Gastrocnemius medialis (tissue), 4 donors: ENCODE results near the gene ODC1. TPM values are rescaled to one million over a fixed set of nuclear protein-coding genes. Genes with fewer than 3 reads are reported as not detected.
"Not testable (repeated sequence)": the region's sequence is repeated elsewhere in the genome, so short reads cannot be mapped to it uniquely, and the experiment has no call there.

Experiments
- ATAC-seq, 2 donors: fragments of 150-250 bp; one replicate each; pipeline ENCODE4 v1.9.1; 2016
- DNase-seq, 2 donors: peaks; one replicate each; pipeline ENCODE4 v3.0.0-alpha.2; 2019
- H3K27ac ChIP-seq, 4 donors: fragments of 200-600 bp; sonication (generic); 1 replicate in 1 of 4; 2 replicates in 3 of 4; pipeline ENCODE4 v1.5.1; 2016 to 2018; ENCODE audit warnings: mild to moderate bottlenecking in 2 of 4, moderate library complexity in 1 of 4
- H3K27me3 ChIP-seq, 3 donors: fragments of 200-600 bp; sonication (generic) in 2 of 3; 1 replicate in 1 of 3; 2 replicates in 2 of 3; pipeline versions ENCODE4 v1.5.1 to v1.6.0; 2016 to 2019; ENCODE audit warnings: mild to moderate bottlenecking in 1 of 3, moderate library complexity in 1 of 3
- H3K36me3 ChIP-seq, 2 donors: fragments of 200-600 bp; sonication (generic) in 1 of 2; one replicate each; pipeline ENCODE4 v1.5.1; 2017 to 2018
- H3K4me1 ChIP-seq, 2 donors: fragments of 200-600 bp; sonication (generic) in 1 of 2; one replicate each; pipeline ENCODE4 v1.5.1; 2016 to 2017; ENCODE audit warnings: mild to moderate bottlenecking in 2 of 2
- H3K4me3 ChIP-seq, 4 donors: fragments of 200-600 bp; sonication (generic) in 3 of 4; 1 replicate in 1 of 4; 2 replicates in 3 of 4; pipeline ENCODE4 v1.5.1; 2016 to 2019; ENCODE audit warnings: mild to moderate bottlenecking in 2 of 4
- H3K9me3 ChIP-seq, 3 donors: fragments of 200-600 bp; sonication (generic) in 2 of 3; 1 replicate in 1 of 3; 2 replicates in 2 of 3; pipeline ENCODE4 v1.5.1; 2016 to 2019
- CTCF ChIP-seq, 5 experiments: fragments of 450-650 bp in 3 of 5; fragments of 200-600 bp in 2 of 5; sonication (generic) in 2 of 5; IDR thresholded peaks in 4 of 5; conservative IDR thresholded peaks in 1 of 5; 1 replicate in 4 of 5; 2 replicates in 1 of 5; pipeline ENCODE4 v1.5.1; 2016 to 2019; ENCODE audit warnings: antibody characterized with exemption in 5 of 5, mild to moderate bottlenecking in 3 of 5, moderate library complexity in 3 of 5
- POLR2A ChIP-seq, 2 donors: fragments of 450-650 bp; IDR thresholded peaks; one replicate each; pipeline ENCODE4 v1.6.1; 2017; ENCODE audit warnings: antibody characterized with exemption in 2 of 2, mild to moderate bottlenecking in 2 of 2, moderate library complexity in 2 of 2
- in situ Hi-C, 4 donors: fragments of 200-750 bp; cut with MboI; loops; one replicate each; pipeline versions ENCODE4 v1.15.0 to v1.8.0; 2017; ENCODE audit warnings: low sequenced_read_pairs in 4 of 4
- intact Hi-C: fragments of 100-400 bp; cut with DNase I; formaldehyde crosslinking; loops from one replicate; pipeline ENCODE4 v1.15.1; 2023; ENCODE audit warnings: low total_unique reads
- total RNA-seq, 4 donors: library from RNA; depleted of rRNA; stranded (reverse); fragments of >200 nt; gene quantifications; one replicate each; pipeline versions ENCODE4 v1.1.0 to v1.2.3, GENCODE V29; 2016

Gene ODC1
- total RNA-seq, 4 donors from 2014 or later = 134 to 339 (median 255) TPM

DNA sequence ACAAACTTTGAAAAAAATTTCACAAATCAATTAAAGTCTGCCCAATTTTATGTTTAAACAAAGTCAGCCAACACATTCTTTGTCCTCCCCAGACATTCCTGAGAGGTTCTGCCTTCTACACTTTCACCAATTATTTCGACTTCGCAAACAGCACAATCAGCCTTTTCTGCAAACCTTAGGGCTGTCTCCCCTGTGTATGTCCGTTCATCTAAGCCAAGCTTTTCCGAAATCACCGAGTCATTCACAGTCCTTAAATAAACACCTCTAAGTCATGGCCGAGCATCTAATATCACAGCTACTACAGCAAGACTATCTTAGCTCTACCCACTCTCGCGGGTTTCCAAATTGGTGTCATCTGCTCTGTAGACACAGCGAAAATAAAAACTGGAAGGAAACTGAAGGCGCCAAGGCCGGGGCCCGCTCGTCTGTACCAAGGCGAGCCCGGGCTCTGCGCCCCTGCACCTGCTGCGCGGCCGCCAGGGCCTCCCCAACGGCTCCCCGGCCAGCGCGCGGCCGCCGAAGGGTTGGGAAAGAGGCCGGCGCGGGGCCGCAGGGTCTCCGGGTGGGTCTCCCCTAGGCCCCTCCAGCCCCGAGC lies 730 bp downstream of the ODC1 start:
- intact Hi-C loops = loop anchor here (10.0 kb wide), 1 partner anchor 493 kb away; the partner anchor contains the start of gene GRHL1
- TF ChIP-seq POLR2A (IDR thresholded peaks at IDR 0.05) = no peak
- TF ChIP-seq CTCF (IDR thresholded peaks at IDR 0.05 in 4 of 5, conservative IDR thresholded peaks at IDR 0.05 in 1 of 5) = peak in 2 of 5 experiments; percentile 34 to 36
- Histone ChIP-seq H3K9me3 (no peaks in the 10 kb centered on the region), H3K36me3 (peaks cover 0 to 25% of the 10 kb centered on the region in 2 donors), H3K4me1 (peaks cover 30 to 32% of the 10 kb centered on the region in 2 donors), H3K27me3 (no peaks in the 10 kb centered on the region), H3K27ac (peak overlapping the region; percentile 84 to 98 (median 95)), H3K4me3 (peak overlapping the region; percentile 67 to 76 (median 69))
- peak; percentile 24 to 61 for DNase-seq
- in situ Hi-C loops = no loop called here
- peak; percentile 49 to 61 for ATAC-seq

DNA sequence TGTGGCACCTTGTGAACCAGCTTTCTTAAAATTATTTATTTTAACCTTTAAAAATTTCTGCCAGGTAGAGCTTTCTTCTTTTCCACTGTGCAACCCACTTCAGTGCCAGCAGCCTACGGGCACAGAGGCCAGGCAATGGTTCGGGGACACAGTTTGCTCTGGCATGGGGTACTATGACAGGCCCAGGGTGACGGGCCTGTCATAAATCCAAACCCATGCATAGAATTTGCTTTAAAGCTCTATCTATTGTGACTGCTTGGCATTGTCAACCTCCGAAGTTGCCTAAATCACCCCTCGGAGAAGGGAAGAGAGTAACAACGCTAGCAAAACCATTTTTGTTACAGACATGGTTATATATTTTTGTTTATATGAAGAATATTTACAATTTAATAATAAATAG lies 1.5 kb downstream of the ODC1 start:
- Histone ChIP-seq H3K9me3 (no peaks in the 10 kb centered on the region), H3K36me3 (peaks cover 0 to 32% of the 10 kb centered on the region in 2 donors), H3K27ac (peak overlapping the region; percentile 84 to 98 (median 95)), H3K27me3 (no peaks in the 10 kb centered on the region), H3K4me3 (peak overlapping the region; percentile 67 to 76 (median 69)), H3K4me1 (peaks cover 32 to 33% of the 10 kb centered on the region in 2 donors)
- TF ChIP-seq CTCF (IDR thresholded peaks at IDR 0.05 in 4 of 5, conservative IDR thresholded peaks at IDR 0.05 in 1 of 5) (no peak), POLR2A (IDR thresholded peaks at IDR 0.05) (no peak)
- ATAC-seq = no peak
- intact Hi-C loops = loop anchor here (10.0 kb wide), 1 partner anchor 492 kb away; the partner anchor contains the start of gene GRHL1
- in situ Hi-C loops = no loop called here
- no peak for DNase-seq

GRCh38 chr2:10444463-10444862 lies 3.7 kb downstream of the ODC1 start:
- TF ChIP-seq POLR2A (IDR thresholded peaks at IDR 0.05) (no peak), CTCF (IDR thresholded peaks at IDR 0.05 in 4 of 5, conservative IDR thresholded peaks at IDR 0.05 in 1 of 5) (no peak)
- no peak for DNase-seq
- Histone ChIP-seq H3K4me3 (no peak overlapping the region), H3K27ac (no peak overlapping the region), H3K36me3 (peaks cover 0 to 54% of the 10 kb centered on the region in 2 donors), H3K9me3 (no peaks in the 10 kb centered on the region), H3K27me3 (no peaks in the 10 kb centered on the region), H3K4me1 (peaks cover 32% of the 10 kb centered on the region in 2 donors)
- no peak for ATAC-seq
- intact Hi-C loops (loop anchor here (10.0 kb wide), 1 partner anchor 490 kb away; the partner anchor contains the start of gene GRHL1), in situ Hi-C loops (no loop called here)

- H3K27ac ChIP-seq, in situ Hi-C loops, H3K9me3 ChIP-seq, DNase-seq, H3K4me3 ChIP-seq, ATAC-seq, H3K27me3 ChIP-seq: not testable (repeated sequence)
- Histone ChIP-seq H3K36me3 (peaks cover 0 to 56% of the 10 kb centered on the region in 2 donors), H3K4me1 (peaks cover 30 to 32% of the 10 kb centered on the region in 2 donors)
- intact Hi-C loops = loop anchor here (10.0 kb wide), 1 partner anchor 488 kb away; the partner anchor contains the start of gene GRHL1
Measured at GRCh38 chr2:10442469-10443126, 5.5 kb downstream of the ODC1 start.

DNA sequence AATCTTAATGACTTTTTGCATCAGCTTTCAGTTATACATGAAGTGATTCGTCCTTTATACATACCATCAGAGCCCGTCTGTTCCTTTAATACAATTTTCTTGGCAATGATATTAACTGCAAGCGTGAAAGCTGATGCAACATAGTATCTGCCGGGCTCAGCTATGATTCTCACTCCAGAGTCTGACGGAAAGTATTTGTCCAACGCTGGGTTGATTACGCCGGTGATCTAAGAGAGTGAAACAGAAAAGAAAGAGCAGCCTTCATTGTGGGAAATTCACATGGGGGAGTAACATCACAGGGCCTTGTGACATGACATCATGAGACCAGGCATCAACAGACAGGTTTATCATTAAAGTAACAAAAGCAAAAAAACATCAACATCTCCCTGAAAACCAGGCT lies 6.2 kb downstream of the ODC1 start:
- no peaks in the 10 kb centered on the region for H3K27me3 ChIP-seq
- no peak overlapping the region for H3K4me3 ChIP-seq
- H3K9me3 ChIP-seq = no peaks in the 10 kb centered on the region
- no peak for DNase-seq
- H3K4me1 ChIP-seq = peaks cover 26 to 31% of the 10 kb centered on the region in 2 donors
- peaks cover 0 to 56% of the 10 kb centered on the region in 2 donors for H3K36me3 ChIP-seq
- intact Hi-C loops = loop anchor here (10.0 kb wide), 1 partner anchor 487 kb away; the partner anchor contains the start of gene GRHL1
- TF ChIP-seq CTCF (IDR thresholded peaks at IDR 0.05 in 4 of 5, conservative IDR thresholded peaks at IDR 0.05 in 1 of 5) (no peak), POLR2A (IDR thresholded peaks at IDR 0.05) (no peak)
- peak overlapping the region in 1 of 4 donors; percentile 21 for H3K27ac ChIP-seq
- in situ Hi-C loops = no loop called here
- ATAC-seq = no peak
